ENCODE measurements around the gene ATRAID.

Gene ATRAID

GRCh38 chr2:27220091-27220490 is 8.2 kb downstream of the ATRAID start:
- H3K36me3 ChIP-seq, result peaks cover 48% of the 10 kb centered on the region
- no peaks in the 10 kb centered on the region for H3K9me3 ChIP-seq
- TF ChIP-seq, protein P1, sequence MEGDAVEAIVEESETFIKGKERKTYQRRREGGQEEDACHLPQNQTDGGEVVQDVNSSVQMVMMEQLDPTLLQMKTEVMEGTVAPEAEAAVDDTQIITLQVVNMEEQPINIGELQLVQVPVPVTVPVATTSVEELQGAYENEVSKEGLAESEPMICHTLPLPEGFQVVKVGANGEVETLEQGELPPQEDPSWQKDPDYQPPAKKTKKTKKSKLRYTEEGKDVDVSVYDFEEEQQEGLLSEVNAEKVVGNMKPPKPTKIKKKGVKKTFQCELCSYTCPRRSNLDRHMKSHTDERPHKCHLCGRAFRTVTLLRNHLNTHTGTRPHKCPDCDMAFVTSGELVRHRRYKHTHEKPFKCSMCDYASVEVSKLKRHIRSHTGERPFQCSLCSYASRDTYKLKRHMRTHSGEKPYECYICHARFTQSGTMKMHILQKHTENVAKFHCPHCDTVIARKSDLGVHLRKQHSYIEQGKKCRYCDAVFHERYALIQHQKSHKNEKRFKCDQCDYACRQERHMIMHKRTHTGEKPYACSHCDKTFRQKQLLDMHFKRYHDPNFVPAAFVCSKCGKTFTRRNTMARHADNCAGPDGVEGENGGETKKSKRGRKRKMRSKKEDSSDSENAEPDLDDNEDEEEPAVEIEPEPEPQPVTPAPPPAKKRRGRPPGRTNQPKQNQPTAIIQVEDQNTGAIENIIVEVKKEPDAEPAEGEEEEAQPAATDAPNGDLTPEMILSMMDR (IDR thresholded peaks at IDR 0.05), result no peak
- H3K27ac ChIP-seq, result no peak overlapping the region
- H3K4me1 ChIP-seq (ENCODE audit: control insufficient read depth in 1 of 2, insufficient read depth in 1 of 2, low read depth in 1 of 2, low read length in 1 of 2), result peaks cover 11 to 12% of the 10 kb centered on the region in 2 experiments
- H3K27me3 ChIP-seq, result no peaks in the 10 kb centered on the region
- no peak overlapping the region for H3K4me3 ChIP-seq (ENCODE audit: low read depth in 1 of 2, low read length in 1 of 2)

DNA sequence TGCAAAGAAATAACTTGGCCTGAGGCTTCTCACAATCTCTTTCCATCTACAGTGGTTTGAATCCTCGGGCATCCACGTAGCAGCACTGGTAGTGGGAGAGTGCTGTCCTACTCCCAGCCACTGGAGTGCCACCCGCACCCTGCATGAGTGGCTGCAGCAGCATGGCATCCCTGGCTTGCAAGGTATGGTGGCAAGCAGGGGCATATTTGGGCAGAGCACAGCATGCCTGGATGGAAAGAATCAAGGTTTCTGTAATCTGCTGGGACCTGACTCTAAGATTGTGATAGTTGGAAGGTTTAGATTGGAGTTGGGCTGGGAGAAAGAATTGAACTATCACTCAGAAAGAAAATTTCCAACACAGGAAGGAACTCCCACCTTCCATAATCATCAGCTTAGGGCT is 9.3 kb downstream of the ATRAID start:
- H3K27ac ChIP-seq, result no peak overlapping the region
- peaks cover 59% of the 10 kb centered on the region for H3K36me3 ChIP-seq

GRCh38 chr2:27222407-27222806 is 10.6 kb downstream of the ATRAID start:
- Histone ChIP-seq H3K27ac (no peak overlapping the region), H3K9me3 (no peaks in the 10 kb centered on the region), H3K4me3 (ENCODE audit: low read depth in 1 of 2, low read length in 1 of 2) (no peak overlapping the region), H3K27me3 (no peaks in the 10 kb centered on the region), H3K4me1 (ENCODE audit: control insufficient read depth in 1 of 2, insufficient read depth in 1 of 2, low read depth in 1 of 2, low read length in 1 of 2) (peaks cover 6 to 7% of the 10 kb centered on the region in 2 experiments), H3K36me3 (peaks cover 71% of the 10 kb centered on the region)
- TF ChIP-seq, protein P1 (IDR thresholded peaks at IDR 0.05), result no peak

More for the DNA sequence above, 9.3 kb downstream of the ATRAID start:
- Histone ChIP-seq H3K4me3 (ENCODE audit: low read depth in 1 of 2, low read length in 1 of 2) (no peak overlapping the region), H3K27me3 (no peaks in the 10 kb centered on the region), H3K9me3 (no peaks in the 10 kb centered on the region), H3K4me1 (ENCODE audit: control insufficient read depth in 1 of 2, insufficient read depth in 1 of 2, low read depth in 1 of 2, low read length in 1 of 2) (peaks cover 11 to 12% of the 10 kb centered on the region in 2 experiments)
- TF ChIP-seq, protein P1 (IDR thresholded peaks at IDR 0.05), result no peak

GRCh38 chr2:27223416-27223815 is 11.6 kb downstream of the ATRAID start:
- no peaks in the 10 kb centered on the region for H3K9me3 ChIP-seq
- H3K4me1 ChIP-seq (ENCODE audit: control insufficient read depth in 1 of 2, insufficient read depth in 1 of 2, low read depth in 1 of 2, low read length in 1 of 2), result no peaks in the 10 kb centered on the region
- H3K27ac ChIP-seq, result no peak overlapping the region
- no peaks in the 10 kb centered on the region for H3K27me3 ChIP-seq
- TF ChIP-seq, protein P1 (IDR thresholded peaks at IDR 0.05), result no peak
- peaks cover 79% of the 10 kb centered on the region for H3K36me3 ChIP-seq
- H3K4me3 ChIP-seq (ENCODE audit: low read depth in 1 of 2, low read length in 1 of 2), result no peak overlapping the region

DNA sequence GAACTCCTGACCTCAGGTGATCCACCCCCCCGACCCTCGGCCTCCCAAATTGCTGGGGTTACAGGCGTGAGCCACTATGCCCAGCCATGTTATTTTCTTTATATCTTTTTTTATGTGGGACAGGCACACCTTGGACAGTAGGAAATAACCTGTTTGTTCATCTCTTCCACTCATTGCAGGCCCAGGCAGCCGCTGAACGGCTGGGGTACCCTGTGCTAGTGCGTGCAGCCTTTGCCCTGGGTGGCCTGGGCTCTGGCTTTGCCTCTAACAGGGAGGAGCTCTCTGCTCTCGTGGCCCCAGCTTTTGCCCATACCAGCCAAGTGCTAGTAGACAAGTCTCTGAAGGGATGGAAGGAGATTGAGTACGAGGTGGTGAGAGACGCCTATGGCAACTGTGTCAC is 13.7 kb downstream of the ATRAID start:
- Histone ChIP-seq H3K9me3 (no peaks in the 10 kb centered on the region), H3K27ac (no peak overlapping the region), H3K4me1 (ENCODE audit: control insufficient read depth in 1 of 2, insufficient read depth in 1 of 2, low read depth in 1 of 2, low read length in 1 of 2) (no peaks in the 10 kb centered on the region), H3K36me3 (peaks cover 84% of the 10 kb centered on the region), H3K4me3 (ENCODE audit: low read depth in 1 of 2, low read length in 1 of 2) (no peak overlapping the region), H3K27me3 (no peaks in the 10 kb centered on the region)
- TF ChIP-seq, protein P1 (IDR thresholded peaks at IDR 0.05), result no peak

GRCh38 chr2:27227501-27227900 is 15.7 kb downstream of the ATRAID start:
- no peak overlapping the region for H3K4me3 ChIP-seq (ENCODE audit: low read depth in 1 of 2, low read length in 1 of 2)
- no peak overlapping the region for H3K27ac ChIP-seq
- H3K9me3 ChIP-seq, result no peaks in the 10 kb centered on the region
- peaks cover 89% of the 10 kb centered on the region for H3K36me3 ChIP-seq
- TF ChIP-seq, protein P1 (IDR thresholded peaks at IDR 0.05), result no peak
- H3K4me1 ChIP-seq (ENCODE audit: control insufficient read depth in 1 of 2, insufficient read depth in 1 of 2, low read depth in 1 of 2, low read length in 1 of 2), result no peaks in the 10 kb centered on the region
- no peaks in the 10 kb centered on the region for H3K27me3 ChIP-seq
